ENCODE data around the gene MTUS2. TPM values are rescaled to one million over a fixed set of nuclear protein-coding genes. Genes with fewer than 3 reads are reported as not detected.

Gene MTUS2
- total and polyA plus RNA-seq, 5 donors from 2014 or later, result 0.02 to 0.03 (median 0.03) TPM; not detected in 2

DNA sequence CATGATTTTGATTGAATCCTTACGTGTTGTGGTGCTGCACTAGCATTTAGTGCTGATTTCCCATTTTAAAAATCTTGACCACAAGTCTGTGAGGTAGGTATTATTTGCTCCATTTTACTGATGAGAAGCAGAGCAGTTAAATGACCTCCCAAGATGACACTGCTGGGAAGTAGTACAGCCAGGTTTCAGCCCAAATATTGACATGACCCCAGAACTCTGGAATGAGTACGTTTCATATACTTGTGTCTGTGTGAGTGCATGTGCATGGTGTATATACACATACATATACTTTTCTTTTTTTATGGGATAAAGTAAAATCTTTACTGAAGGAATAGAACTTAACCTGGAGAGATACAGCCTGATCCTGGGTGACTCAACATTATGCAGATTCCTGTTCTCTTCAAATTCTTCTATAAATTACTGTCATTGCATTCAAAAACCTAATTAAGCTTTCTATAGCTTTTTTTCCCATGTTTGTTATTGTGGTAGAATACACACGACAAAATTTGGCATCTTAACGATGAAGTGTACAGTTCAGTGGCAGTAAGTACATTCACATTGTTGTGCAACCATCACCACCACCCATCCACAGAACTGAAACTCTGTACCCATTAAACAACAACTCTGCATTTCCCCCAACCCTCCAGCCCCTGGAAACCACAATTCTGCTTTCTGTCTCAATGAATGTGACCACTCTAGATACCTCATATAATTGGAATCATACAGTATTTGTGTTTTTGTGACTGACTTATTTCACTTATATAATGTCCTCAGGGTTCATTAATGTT lies 311.9 kb downstream of the MTUS2 start:
- H3K4me1 Mint-ChIP-seq, result peaks cover 0 to 17% (median under 1%) of the 10 kb centered on the region in 4 donors
- Histone ChIP-seq H3K27me3 (ENCODE audit: control insufficient read depth, insufficient read depth, low read length) (no peaks in the 10 kb centered on the region), H3K36me3 (ENCODE audit: control insufficient read depth, insufficient read depth, low read length) (no peaks in the 10 kb centered on the region), H3K27ac (ENCODE audit: insufficient read depth, low read length, poor library complexity, severe bottlenecking) (no peak overlapping the region), H3K4me1 (ENCODE audit: control insufficient read depth, insufficient read depth, low read length, poor library complexity, severe bottlenecking) (no peaks in the 10 kb centered on the region), H3K4me3 (ENCODE audit: low read depth, low read length) (no peak overlapping the region), H3K9me3 (ENCODE audit: control insufficient read depth in 2 of 2, low read length in 2 of 2) (peaks cover 0 to 5% of the 10 kb centered on the region in 2 experiments)
- no peak for DNase-seq
- peaks cover 7% of the 10 kb centered on the region for H3K27me3 Mint-ChIP-seq
- peaks cover 0 to 5% (median 2%) of the 10 kb centered on the region in 7 donors for H3K9me3 Mint-ChIP-seq
- ATAC-seq (ENCODE audit: low read depth in 2 of 2), result no peak
- no peak overlapping the region for H3K27ac Mint-ChIP-seq
- H3K36me3 Mint-ChIP-seq, result no peaks in the 10 kb centered on the region
- H3K4me3 Mint-ChIP-seq, result no peak overlapping the region

DNA sequence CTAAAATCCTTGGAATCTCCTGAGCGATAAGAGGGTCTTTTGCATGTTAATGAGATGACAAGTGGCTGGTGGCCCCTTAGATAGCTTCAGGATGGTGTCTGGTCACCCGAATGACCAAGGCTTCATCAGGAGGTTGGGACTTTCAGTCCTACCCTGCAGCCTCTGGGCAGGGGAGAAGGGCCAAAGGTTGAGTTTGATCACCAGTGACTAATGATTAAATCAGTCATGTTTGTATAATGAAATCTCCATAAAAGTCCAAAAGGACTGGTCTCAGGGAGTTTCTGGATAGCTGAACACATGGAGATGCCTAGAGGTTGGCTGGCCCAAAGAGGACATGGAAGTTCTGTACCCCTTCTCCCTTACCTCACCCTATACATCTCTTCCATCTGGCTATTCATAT lies 316.2 kb downstream of the MTUS2 start:
- Histone ChIP-seq H3K27ac (ENCODE audit: insufficient read depth, low read length, poor library complexity, severe bottlenecking) (no peak overlapping the region), H3K9me3 (ENCODE audit: control insufficient read depth in 2 of 2, low read length in 2 of 2) (peaks cover 0 to 5% of the 10 kb centered on the region in 2 experiments), H3K36me3 (ENCODE audit: control insufficient read depth, insufficient read depth, low read length) (no peaks in the 10 kb centered on the region), H3K4me1 (ENCODE audit: control insufficient read depth, insufficient read depth, low read length, poor library complexity, severe bottlenecking) (no peaks in the 10 kb centered on the region), H3K27me3 (ENCODE audit: control insufficient read depth, insufficient read depth, low read length) (peaks cover 3% of the 10 kb centered on the region), H3K4me3 (ENCODE audit: low read depth, low read length) (no peak overlapping the region)
- no peak overlapping the region for H3K27ac Mint-ChIP-seq
- peaks cover 0 to 4% (median 0%) of the 10 kb centered on the region in 4 donors for H3K4me1 Mint-ChIP-seq
- H3K36me3 Mint-ChIP-seq, result no peaks in the 10 kb centered on the region
- DNase-seq (no peak), ATAC-seq (ENCODE audit: low read depth in 2 of 2) (no peak)
- no peak overlapping the region for H3K4me3 Mint-ChIP-seq
- H3K27me3 Mint-ChIP-seq, result peaks cover 15% of the 10 kb centered on the region
- peaks cover 0 to 8% (median 3%) of the 10 kb centered on the region in 7 donors for H3K9me3 Mint-ChIP-seq

DNA sequence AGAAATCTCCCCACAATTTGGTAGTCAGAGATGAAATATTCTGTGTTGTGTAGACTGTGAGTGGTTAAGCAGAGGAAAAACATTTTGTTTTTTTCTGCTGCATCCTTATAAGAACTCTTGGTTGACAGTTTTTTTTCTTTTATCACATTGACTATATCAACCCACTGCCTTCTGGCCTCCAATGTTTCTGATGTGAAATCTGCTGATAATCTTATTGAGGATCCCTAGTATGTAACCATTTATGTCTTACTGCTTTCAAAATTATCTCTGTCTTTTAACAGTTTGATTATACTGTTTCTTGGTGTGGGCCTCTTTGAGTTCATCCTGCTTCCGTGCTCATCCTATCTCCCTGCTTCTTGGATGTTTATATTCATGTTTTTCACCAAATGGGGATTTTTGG lies 316.9 kb downstream of the MTUS2 start:
- Histone ChIP-seq H3K4me1 (ENCODE audit: control insufficient read depth, insufficient read depth, low read length, poor library complexity, severe bottlenecking) (no peaks in the 10 kb centered on the region), H3K4me3 (ENCODE audit: low read depth, low read length) (no peak overlapping the region), H3K27me3 (ENCODE audit: control insufficient read depth, insufficient read depth, low read length) (peaks cover 4% of the 10 kb centered on the region), H3K36me3 (ENCODE audit: control insufficient read depth, insufficient read depth, low read length) (no peaks in the 10 kb centered on the region), H3K9me3 (ENCODE audit: control insufficient read depth in 2 of 2, low read length in 2 of 2) (peaks cover 0 to 5% of the 10 kb centered on the region in 2 experiments), H3K27ac (ENCODE audit: insufficient read depth, low read length, poor library complexity, severe bottlenecking) (no peak overlapping the region)
- Mint-ChIP-seq H3K4me1 (peaks cover 0 to 4% (median 0%) of the 10 kb centered on the region in 4 donors), H3K27me3 (peaks cover 18% of the 10 kb centered on the region), H3K27ac (no peak overlapping the region), H3K4me3 (no peak overlapping the region), H3K36me3 (no peaks in the 10 kb centered on the region), H3K9me3 (peaks cover 0 to 8% (median 3%) of the 10 kb centered on the region in 7 donors)
- DNase-seq (no peak), ATAC-seq (ENCODE audit: low read depth in 2 of 2) (no peak)

DNA sequence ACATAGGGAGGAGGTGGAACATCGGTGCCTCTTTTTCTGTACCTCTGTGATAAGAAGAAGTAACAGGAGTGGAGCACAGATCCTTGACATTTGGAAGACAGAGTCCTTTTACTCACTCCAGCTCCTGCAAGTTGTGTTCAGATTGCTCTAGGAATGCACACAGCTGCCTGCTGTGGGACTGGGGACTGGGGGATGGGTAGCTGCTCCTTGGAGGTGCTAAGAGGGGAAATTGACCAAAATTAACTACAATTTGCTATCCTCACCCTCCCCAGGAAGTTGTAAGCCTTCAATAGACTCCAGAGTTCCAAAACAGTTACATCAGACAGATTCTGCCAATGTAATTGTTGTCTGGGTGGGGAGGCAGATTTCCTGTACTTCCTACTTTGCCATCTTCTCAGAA lies 317.9 kb downstream of the MTUS2 start:
- peaks cover 18% of the 10 kb centered on the region for H3K27me3 Mint-ChIP-seq
- no peaks in the 10 kb centered on the region for H3K4me1 ChIP-seq (ENCODE audit: control insufficient read depth, insufficient read depth, low read length, poor library complexity, severe bottlenecking)
- no peak overlapping the region for H3K27ac ChIP-seq (ENCODE audit: insufficient read depth, low read length, poor library complexity, severe bottlenecking)
- peaks cover 4% of the 10 kb centered on the region for H3K27me3 ChIP-seq (ENCODE audit: control insufficient read depth, insufficient read depth, low read length)
- peaks cover 0 to 4% (median 0%) of the 10 kb centered on the region in 4 donors for H3K4me1 Mint-ChIP-seq
- no peaks in the 10 kb centered on the region for H3K36me3 ChIP-seq (ENCODE audit: control insufficient read depth, insufficient read depth, low read length)
- DNase-seq (no peak), ATAC-seq (ENCODE audit: low read depth in 2 of 2) (no peak)
- H3K9me3 Mint-ChIP-seq, result peaks cover 0 to 9% (median 3%) of the 10 kb centered on the region in 7 donors
- no peaks in the 10 kb centered on the region for H3K36me3 Mint-ChIP-seq
- H3K4me3 ChIP-seq (ENCODE audit: low read depth, low read length), result no peak overlapping the region
- no peak overlapping the region for H3K4me3 Mint-ChIP-seq
- peaks cover 0 to 5% of the 10 kb centered on the region in 2 experiments for H3K9me3 ChIP-seq (ENCODE audit: control insufficient read depth in 2 of 2, low read length in 2 of 2)
- no peak overlapping the region for H3K27ac Mint-ChIP-seq

DNA sequence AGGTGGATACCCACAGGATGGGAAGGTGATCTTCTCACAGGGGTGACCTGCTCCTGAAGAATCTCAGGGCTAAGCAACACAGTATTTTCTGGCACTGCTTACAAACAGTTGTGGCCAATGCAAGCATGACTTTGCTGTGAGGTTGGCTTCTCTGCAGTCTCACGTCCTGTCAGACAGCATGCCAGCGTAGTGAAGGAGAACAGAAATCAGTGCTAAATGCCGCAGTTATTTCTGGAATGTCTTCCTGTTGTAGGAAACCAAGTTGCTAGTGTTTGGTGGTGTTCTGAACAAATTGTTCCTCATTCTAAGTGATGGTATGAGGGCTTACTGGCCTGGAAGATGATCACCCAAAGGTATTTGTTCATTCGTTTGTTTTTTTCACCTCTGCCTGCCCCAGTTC lies 320.1 kb downstream of the MTUS2 start:
- H3K9me3 ChIP-seq (ENCODE audit: control insufficient read depth in 2 of 2, low read length in 2 of 2), result peaks cover 0 to 5% of the 10 kb centered on the region in 2 experiments
- ATAC-seq (ENCODE audit: low read depth in 2 of 2), result no peak
- Mint-ChIP-seq H3K27me3 (peaks cover 15% of the 10 kb centered on the region), H3K27ac (no peak overlapping the region), H3K36me3 (no peaks in the 10 kb centered on the region), H3K4me1 (no peaks in the 10 kb centered on the region), H3K4me3 (no peak overlapping the region), H3K9me3 (peaks cover 0 to 9% (median 3%) of the 10 kb centered on the region in 7 donors)
- H3K4me1 ChIP-seq (ENCODE audit: control insufficient read depth, insufficient read depth, low read length, poor library complexity, severe bottlenecking), result no peaks in the 10 kb centered on the region
- H3K27ac ChIP-seq (ENCODE audit: insufficient read depth, low read length, poor library complexity, severe bottlenecking), result no peak overlapping the region
- DNase-seq, result no peak
- H3K27me3 ChIP-seq (ENCODE audit: control insufficient read depth, insufficient read depth, low read length), result peaks cover 4% of the 10 kb centered on the region
- H3K36me3 ChIP-seq (ENCODE audit: control insufficient read depth, insufficient read depth, low read length), result no peaks in the 10 kb centered on the region
- H3K4me3 ChIP-seq (ENCODE audit: low read depth, low read length), result no peak overlapping the region

DNA sequence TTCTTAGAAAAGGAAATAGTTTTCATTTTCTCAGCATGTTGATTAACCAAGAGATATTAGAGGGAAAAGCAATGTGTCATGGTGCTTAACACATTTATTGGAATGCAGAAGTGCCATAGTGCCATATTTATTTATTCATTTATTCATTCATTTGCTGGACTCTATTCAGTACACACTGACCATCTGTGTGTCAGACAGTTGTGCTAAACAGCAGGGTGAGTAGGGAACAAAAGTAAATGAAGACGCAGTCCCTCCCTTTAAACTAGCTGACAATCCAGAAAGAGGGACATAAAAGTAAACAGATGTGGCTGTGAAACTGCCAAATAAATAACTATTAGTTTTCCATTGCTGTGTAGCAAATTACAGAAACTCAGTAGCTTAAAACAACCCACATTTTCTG lies 323.7 kb downstream of the MTUS2 start:
- Mint-ChIP-seq H3K4me3 (no peak overlapping the region), H3K36me3 (no peaks in the 10 kb centered on the region), H3K27me3 (peaks cover 15% of the 10 kb centered on the region), H3K4me1 (no peaks in the 10 kb centered on the region), H3K27ac (no peak overlapping the region), H3K9me3 (peaks cover 0 to 8% (median 2%) of the 10 kb centered on the region in 7 donors)
- ATAC-seq (ENCODE audit: low read depth in 2 of 2) (no peak), DNase-seq (no peak)
- Histone ChIP-seq H3K4me3 (ENCODE audit: low read depth, low read length) (no peak overlapping the region), H3K9me3 (ENCODE audit: control insufficient read depth in 2 of 2, low read length in 2 of 2) (no peaks in the 10 kb centered on the region), H3K4me1 (ENCODE audit: control insufficient read depth, insufficient read depth, low read length, poor library complexity, severe bottlenecking) (no peaks in the 10 kb centered on the region), H3K27ac (ENCODE audit: insufficient read depth, low read length, poor library complexity, severe bottlenecking) (no peak overlapping the region), H3K27me3 (ENCODE audit: control insufficient read depth, insufficient read depth, low read length) (peaks cover 4% of the 10 kb centered on the region), H3K36me3 (ENCODE audit: control insufficient read depth, insufficient read depth, low read length) (no peaks in the 10 kb centered on the region)

DNA sequence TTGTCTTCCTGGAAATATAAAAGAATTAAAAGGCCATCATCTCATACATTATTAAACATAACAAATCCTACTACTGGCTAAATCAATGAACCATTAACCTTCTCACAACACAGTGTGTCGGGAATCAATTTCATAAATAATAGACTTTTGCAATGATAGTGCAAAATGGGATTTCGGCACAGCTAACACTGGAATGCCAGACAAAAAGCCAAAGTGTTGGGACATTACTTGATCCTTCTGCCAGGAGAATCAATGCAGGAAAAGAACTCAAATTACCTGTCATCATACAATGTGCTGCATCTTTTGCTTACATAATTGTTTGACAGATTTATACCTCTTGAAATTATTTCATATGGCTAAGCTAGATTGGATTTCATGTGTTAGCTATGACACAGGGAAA lies 334.3 kb downstream of the MTUS2 start:
- no peak overlapping the region for H3K27ac Mint-ChIP-seq
- peaks cover 0 to 18% (median 6%) of the 10 kb centered on the region in 7 donors for H3K9me3 Mint-ChIP-seq
- no peaks in the 10 kb centered on the region for H3K36me3 ChIP-seq (ENCODE audit: control insufficient read depth, insufficient read depth, low read length)
- H3K4me3 Mint-ChIP-seq, result no peak overlapping the region
- H3K4me1 Mint-ChIP-seq, result no peaks in the 10 kb centered on the region
- no peak for ATAC-seq (ENCODE audit: low read depth in 2 of 2)
- H3K27ac ChIP-seq (ENCODE audit: insufficient read depth, low read length, poor library complexity, severe bottlenecking), result no peak overlapping the region
- no peaks in the 10 kb centered on the region for H3K4me1 ChIP-seq (ENCODE audit: control insufficient read depth, insufficient read depth, low read length, poor library complexity, severe bottlenecking)
- H3K36me3 Mint-ChIP-seq, result no peaks in the 10 kb centered on the region
- no peaks in the 10 kb centered on the region for H3K9me3 ChIP-seq (ENCODE audit: control insufficient read depth in 2 of 2, low read length in 2 of 2)
- H3K4me3 ChIP-seq (ENCODE audit: low read depth, low read length), result no peak overlapping the region
- peaks cover 4% of the 10 kb centered on the region for H3K27me3 ChIP-seq (ENCODE audit: control insufficient read depth, insufficient read depth, low read length)
- peaks cover 8% of the 10 kb centered on the region for H3K27me3 Mint-ChIP-seq
- no peak for DNase-seq

DNA sequence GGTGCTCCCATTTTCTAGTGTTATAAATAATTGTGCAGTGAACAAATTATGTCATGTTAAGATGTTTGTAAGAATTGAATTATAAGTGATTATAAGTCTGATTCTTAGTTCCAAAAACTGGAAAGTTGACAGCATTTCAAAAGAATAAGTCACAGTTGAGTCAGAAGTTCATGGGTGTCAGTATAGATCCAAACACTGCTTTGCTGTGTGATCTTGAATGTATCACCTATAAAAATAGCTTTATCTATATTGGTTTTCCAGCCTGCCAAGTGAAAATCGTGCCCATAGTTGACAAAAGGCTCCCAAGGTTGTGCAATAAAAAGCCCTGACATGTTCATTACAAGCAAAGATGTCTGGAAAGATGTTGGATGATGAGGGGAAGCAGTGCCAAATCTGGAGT lies 336.0 kb downstream of the MTUS2 start:
- peaks cover 8% of the 10 kb centered on the region for H3K27me3 Mint-ChIP-seq
- peaks cover 4% of the 10 kb centered on the region for H3K27me3 ChIP-seq (ENCODE audit: control insufficient read depth, insufficient read depth, low read length)

More for the DNA sequence above, 336.0 kb downstream of the MTUS2 start:
- ATAC-seq (ENCODE audit: low read depth in 2 of 2), result no peak
- Mint-ChIP-seq H3K27ac (no peak overlapping the region), H3K9me3 (peaks cover 0 to 17% (median 6%) of the 10 kb centered on the region in 7 donors), H3K4me3 (no peak overlapping the region), H3K36me3 (no peaks in the 10 kb centered on the region), H3K4me1 (no peaks in the 10 kb centered on the region)
- no peak overlapping the region for H3K4me3 ChIP-seq (ENCODE audit: low read depth, low read length)
- H3K36me3 ChIP-seq (ENCODE audit: control insufficient read depth, insufficient read depth, low read length), result no peaks in the 10 kb centered on the region
- no peaks in the 10 kb centered on the region for H3K4me1 ChIP-seq (ENCODE audit: control insufficient read depth, insufficient read depth, low read length, poor library complexity, severe bottlenecking)
- H3K27ac ChIP-seq (ENCODE audit: insufficient read depth, low read length, poor library complexity, severe bottlenecking), result no peak overlapping the region
- no peaks in the 10 kb centered on the region for H3K9me3 ChIP-seq (ENCODE audit: control insufficient read depth in 2 of 2, low read length in 2 of 2)
- no peak for DNase-seq
